GM19043 (cell line): Measurements from ENCODE around the gene RBP5.

Experiments
- ATAC-seq: cut with Tn5 transposase; IDR thresholded peaks from one replicate; pipeline ENCODE4 v1.9.1; 2021; ENCODE audit warnings: low read depth; ENCODE audit not compliant: unreplicated experiment

The RBP5 gene

GRCh38 chr12:7103837-7104584, 24.7 kb downstream of the RBP5 start:
- no peak for ATAC-seq

- ATAC-seq: no peak
Measured at GRCh38 chr12:7102582-7102981, 26.1 kb downstream of the RBP5 start.

- no peak for ATAC-seq
Measured at GRCh38 chr12:7101694-7102131, 27.0 kb downstream of the RBP5 start.

- no peak for ATAC-seq
Measured at GRCh38 chr12:7101047-7101693, 27.5 kb downstream of the RBP5 start.

GRCh38 chr12:7100239-7100638, 28.4 kb downstream of the RBP5 start:
- no peak for ATAC-seq

- no peak for ATAC-seq
Measured at GRCh38 chr12:7099290-7099996, 29.2 kb downstream of the RBP5 start.

GRCh38 chr12:7096979-7097378, 31.7 kb downstream of the RBP5 start:
- no peak for ATAC-seq

- ATAC-seq: no peak
Measured at GRCh38 chr12:7096006-7096932, 32.4 kb downstream of the RBP5 start.

- no peak for ATAC-seq
Measured at GRCh38 chr12:7093892-7094291, 34.8 kb downstream of the RBP5 start.

- no peak for ATAC-seq
Measured at GRCh38 chr12:7093486-7093885, 35.2 kb downstream of the RBP5 start.

- ATAC-seq: no peak
Measured at GRCh38 chr12:7092986-7093460, 35.7 kb downstream of the RBP5 start.

- no peak for ATAC-seq
Measured at GRCh38 chr12:7092229-7092985, 36.3 kb downstream of the RBP5 start, which contains the start of gene C1R. Gene C1R (minus strand): TSS chr12:7092445. CDS start chr12:7092388, 57 bp downstream.

- no peak for ATAC-seq
Measured at GRCh38 chr12:7091660-7092228, 36.9 kb downstream of the RBP5 start.

- no peak for ATAC-seq
Measured at GRCh38 chr12:7091171-7091570, 37.5 kb downstream of the RBP5 start.

- ATAC-seq: no peak
Measured at GRCh38 chr12:7090222-7090998, 38.3 kb downstream of the RBP5 start.

GRCh38 chr12:7089196-7089871, 39.4 kb downstream of the RBP5 start:
- no peak for ATAC-seq

- ATAC-seq: no peak
Measured at GRCh38 chr12:7083125-7083524, 45.6 kb downstream of the RBP5 start.

GRCh38 chr12:7081037-7081436, 47.7 kb downstream of the RBP5 start:
- ATAC-seq: no peak
